Measurements from ENCODE around the gene DND1. TPM values are rescaled to one million over a fixed set of nuclear protein-coding genes. Genes with fewer than 3 reads are reported as not detected.
A peak's percentile ranks its signal among the peaks of the same experiment; 100 is the strongest.

DND1 gene
- total RNA-seq, 2 donors from 2014 or later = 0.36 to 26.2 TPM

DNA sequence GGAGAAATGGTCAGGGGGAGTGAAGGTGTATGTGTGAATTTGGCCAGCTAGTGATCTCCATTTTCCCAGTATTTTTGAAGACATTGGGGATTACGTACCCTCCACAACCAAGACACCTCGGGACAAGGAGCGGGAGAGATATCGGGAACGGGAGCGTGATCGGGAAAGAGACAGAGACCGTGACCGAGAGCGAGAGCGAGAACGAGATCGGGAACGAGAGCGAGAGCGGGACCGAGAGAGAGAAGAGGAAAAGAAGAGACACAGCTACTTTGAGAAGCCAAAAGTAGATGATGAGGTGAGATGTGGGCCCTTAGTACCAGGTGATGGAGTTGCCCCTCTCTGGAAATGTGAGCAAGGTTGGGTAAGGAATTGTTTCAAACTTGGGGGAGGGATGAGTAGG, 14.5 kb downstream of the DND1 start:
- H3K36me3 ChIP-seq = peaks cover 24 to 35% of the 10 kb centered on the region in 2 donors
- TF ChIP-seq CTCF (IDR thresholded peaks at IDR 0.05) = no peak
- no peak for TF ChIP-seq POLR2AphosphoS5 (IDR thresholded peaks at IDR 0.05)
- no peak for TF ChIP-seq POLR2A (IDR thresholded peaks at IDR 0.05)
- H3K4me1 ChIP-seq (replicated peaks) = no peaks in the 10 kb centered on the region
- DNase-seq (ENCODE audit: low spot score) = no peak
- intact Hi-C loops (cut with DNase I) = no loop called here
- no peak overlapping the region for H3K27ac ChIP-seq
- no peaks in the 10 kb centered on the region for H3K9me3 ChIP-seq
- 98% methylated on average over 17 of the region's 17 CpGs for WGBS
- H3K27me3 ChIP-seq (replicated peaks; ENCODE audit: insufficient read depth) = no peaks in the 10 kb centered on the region
- no peak overlapping the region for H3K4me3 ChIP-seq

DNA sequence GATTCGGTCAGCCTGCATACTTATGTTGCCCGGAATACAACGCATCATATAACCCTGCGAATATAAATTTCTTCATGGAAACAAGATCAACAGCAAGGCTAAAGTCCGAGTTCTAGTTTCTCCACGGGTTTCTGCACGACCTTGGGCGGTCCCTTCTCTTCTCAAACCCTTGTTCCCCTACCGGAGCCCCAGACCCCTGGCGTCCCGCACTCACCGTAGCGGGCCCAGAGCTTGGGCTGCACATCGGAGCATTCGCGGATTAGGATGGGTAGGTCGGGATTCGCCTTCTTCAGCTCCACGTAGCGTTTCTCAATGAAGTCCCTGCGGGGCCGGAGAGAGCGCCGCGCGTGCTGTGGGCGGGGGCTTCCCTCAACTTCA, 26.3 kb downstream of the DND1 start:
- H3K27me3 ChIP-seq (replicated peaks; ENCODE audit: insufficient read depth) = no peaks in the 10 kb centered on the region
- H3K4me3 ChIP-seq = peak overlapping the region; percentile 62 to 81
- peak overlapping the region; percentile 56 to 66 for H3K27ac ChIP-seq
- WGBS = under 1% methylated on average over 26 of the region's 27 CpGs
- H3K36me3 ChIP-seq = peaks cover 0 to 6% of the 10 kb centered on the region in 2 donors
- no peak for DNase-seq (ENCODE audit: low spot score)
- intact Hi-C loops (cut with DNase I) = loop anchor here (5.0 kb wide), 1 partner anchor 85 kb away; the partner anchor contains the start of genes APBB3 and SLC35A4
- no peaks in the 10 kb centered on the region for H3K9me3 ChIP-seq
- TF ChIP-seq CTCF (IDR thresholded peaks at IDR 0.05) = no peak
- no peak for TF ChIP-seq POLR2AphosphoS5 (IDR thresholded peaks at IDR 0.05)
- TF ChIP-seq POLR2A (IDR thresholded peaks at IDR 0.05) = no peak
- H3K4me1 ChIP-seq (replicated peaks) = peaks cover 8% of the 10 kb centered on the region

GRCh38 chr5:140642718-140643117, 30.7 kb downstream of the DND1 start:
- intact Hi-C loops (cut with DNase I) = no loop called here
- Histone ChIP-seq H3K27ac (no peak overlapping the region), H3K36me3 (peaks cover 0 to 6% of the 10 kb centered on the region in 2 donors), H3K27me3 (replicated peaks; ENCODE audit: insufficient read depth) (no peaks in the 10 kb centered on the region), H3K4me1 (replicated peaks) (peaks cover 8% of the 10 kb centered on the region), H3K4me3 (no peak overlapping the region), H3K9me3 (no peaks in the 10 kb centered on the region)
- no peak for TF ChIP-seq POLR2AphosphoS5 (IDR thresholded peaks at IDR 0.05)
- no peak for TF ChIP-seq POLR2A (IDR thresholded peaks at IDR 0.05)
- no peak for TF ChIP-seq CTCF (IDR thresholded peaks at IDR 0.05)
- DNase-seq (ENCODE audit: low spot score) = no peak
- 51% methylated on average over 3 of the region's 3 CpGs for WGBS

- 85% methylated on average over 8 of the region's 8 CpGs for WGBS
- no peaks in the 10 kb centered on the region for H3K27me3 ChIP-seq (replicated peaks; ENCODE audit: insufficient read depth)
- H3K9me3 ChIP-seq = no peaks in the 10 kb centered on the region
- TF ChIP-seq POLR2AphosphoS5 (IDR thresholded peaks at IDR 0.05) = no peak
- no peak for TF ChIP-seq POLR2A (IDR thresholded peaks at IDR 0.05)
- no peak for TF ChIP-seq CTCF (IDR thresholded peaks at IDR 0.05)
- H3K4me3 ChIP-seq = no peak overlapping the region
- H3K4me1 ChIP-seq (replicated peaks) = peaks cover 7% of the 10 kb centered on the region
- peaks cover 0 to 6% of the 10 kb centered on the region in 2 donors for H3K36me3 ChIP-seq
- DNase-seq (ENCODE audit: low spot score) = no peak
- intact Hi-C loops (cut with DNase I) = no loop called here
- no peak overlapping the region for H3K27ac ChIP-seq
Observed at GRCh38 chr5:140641716-140642115, 31.7 kb downstream of the DND1 start.
